Measurements from ENCODE around the gene SLC16A8.

SLC16A8 gene

DNA sequence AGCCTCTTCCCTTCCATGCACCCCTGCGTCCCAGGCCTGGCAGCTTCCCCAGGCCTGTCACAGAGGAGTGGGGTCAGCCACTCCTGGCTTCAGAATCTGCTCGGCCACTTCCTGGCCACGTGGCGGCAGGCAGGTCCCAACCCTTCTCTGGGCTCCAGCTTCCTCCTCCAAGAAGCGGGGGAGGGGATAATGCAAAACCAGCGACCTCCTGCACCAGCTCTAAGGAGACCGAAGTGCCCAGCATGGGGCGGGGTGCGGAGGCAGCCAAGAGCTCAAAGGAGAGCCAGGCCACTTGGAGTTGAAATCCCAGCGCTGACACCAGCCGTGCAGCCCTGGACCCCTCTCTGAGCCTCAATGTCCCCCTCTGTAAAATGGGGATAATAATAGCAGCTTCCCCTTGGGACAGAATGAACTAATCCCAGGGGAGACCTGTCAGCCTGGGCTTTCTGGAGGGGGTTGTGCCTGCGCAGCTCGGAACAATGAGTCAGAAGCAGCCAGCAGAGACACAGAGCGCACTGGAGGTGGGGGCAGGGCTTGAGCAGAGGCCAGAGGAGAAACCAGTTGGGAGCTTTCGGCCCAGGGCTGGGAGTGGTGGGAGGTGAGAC is 49.6 kb downstream of the SLC16A8 start:
- no peak overlapping the region for H2BK120ac ChIP-seq (ENCODE audit: low read depth, low read length)
- no peak overlapping the region for H2AK5ac ChIP-seq (ENCODE audit: low read length)
- peak; percentile 94 for DNase-seq
- H3K27me3 ChIP-seq (ENCODE audit: insufficient read depth, low read length, poor library complexity) = no peaks in the 10 kb centered on the region
- peak overlapping the region; percentile 76 for H3K27ac ChIP-seq (ENCODE audit: low read depth, low read length)
- H3K4me2 ChIP-seq (ENCODE audit: low read length) = peak overlapping the region; percentile 10
- peak overlapping the region; percentile 79 for H2BK5ac ChIP-seq (ENCODE audit: low read length)
- H3K79me1 ChIP-seq (ENCODE audit: low read length) = no peaks in the 10 kb centered on the region
- peak overlapping the region; percentile 1 for H4K8ac ChIP-seq (ENCODE audit: low read depth, low read length)
- H3K4ac ChIP-seq (ENCODE audit: low read depth, low read length) = peak overlapping the region; percentile 41
- no peak overlapping the region for H4K5ac ChIP-seq (ENCODE audit: low read length)
- H3K36me3 ChIP-seq (ENCODE audit: control insufficient read depth, insufficient read depth, low read length) = no peaks in the 10 kb centered on the region
- no peak overlapping the region for H2BK15ac ChIP-seq (replicated peaks; ENCODE audit: low read depth)
- H3K23ac ChIP-seq (ENCODE audit: low read length) = peak overlapping the region; percentile 97
- WGBS (ENCODE audit: extremely low coverage, insufficient coverage, low lambda C conversion rate) = no CpG with 5 or more reads among the region's 15 CpGs
- no peaks in the 10 kb centered on the region for H3K79me2 ChIP-seq (ENCODE audit: control insufficient read depth, insufficient read depth, low read length)
- peak overlapping the region; percentile 7 for H3K18ac ChIP-seq (ENCODE audit: low read length)
- H3K56ac ChIP-seq (ENCODE audit: low read length) = peak overlapping the region; percentile 94
- peaks cover 8% of the 10 kb centered on the region for H3K4me1 ChIP-seq (ENCODE audit: control insufficient read depth, low read depth, low read length)
- H3K4me3 ChIP-seq (ENCODE audit: low read length) = no peak overlapping the region
- H3K9ac ChIP-seq (ENCODE audit: low read length) = peak overlapping the region; percentile 62

DNA sequence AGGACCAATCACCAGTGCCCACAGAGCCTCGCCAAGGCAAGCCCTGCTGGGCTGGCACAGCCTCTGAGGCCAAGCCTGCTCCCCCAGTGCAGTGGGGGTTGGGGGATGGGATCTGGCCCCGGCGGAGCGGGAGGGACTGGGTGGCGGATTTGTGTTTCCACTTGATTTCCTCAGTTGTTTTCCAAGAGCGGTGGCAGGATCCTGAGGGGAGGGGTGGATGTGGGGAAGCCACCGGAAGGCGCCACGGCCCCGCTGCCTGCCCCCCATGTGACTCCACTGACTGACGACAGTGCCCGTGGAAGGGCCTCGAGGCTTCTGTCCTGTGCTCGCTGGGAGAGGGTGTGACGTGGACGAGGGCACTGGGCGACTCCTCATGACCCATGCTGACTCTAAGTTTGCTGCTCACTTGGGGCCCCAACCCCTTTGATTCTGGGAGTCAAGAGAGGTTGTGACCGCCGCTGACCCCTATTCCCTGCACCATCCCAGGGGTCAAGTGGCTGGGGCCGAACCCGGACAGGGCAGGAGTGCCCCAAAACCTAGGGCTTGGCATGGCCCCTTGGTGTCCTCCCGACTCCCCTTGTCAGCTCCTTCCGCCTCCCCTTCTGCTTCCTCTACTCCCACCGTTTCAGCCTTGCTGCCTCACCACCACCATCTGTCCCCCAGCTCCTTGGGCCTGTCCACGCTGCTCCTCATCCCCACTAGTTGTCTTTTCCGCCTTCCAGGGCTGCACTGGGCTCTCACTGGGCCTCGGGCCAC is 50.3 kb downstream of the SLC16A8 start:
- peak overlapping the region; percentile 79 for H2BK5ac ChIP-seq (ENCODE audit: low read length)
- peak overlapping the region; percentile 99 for H2AK5ac ChIP-seq (ENCODE audit: low read length)
- no peak overlapping the region for H3K4me2 ChIP-seq (ENCODE audit: low read length)
- DNase-seq = no peak
- H3K9ac ChIP-seq (ENCODE audit: low read length) = peak overlapping the region; percentile 62
- H4K8ac ChIP-seq (ENCODE audit: low read depth, low read length) = peak overlapping the region; percentile 1
- H2BK120ac ChIP-seq (ENCODE audit: low read depth, low read length) = no peak overlapping the region
- no CpG with 5 or more reads among the region's 27 CpGs for WGBS (ENCODE audit: extremely low coverage, insufficient coverage, low lambda C conversion rate)
- H3K27ac ChIP-seq (ENCODE audit: low read depth, low read length) = peak overlapping the region; percentile 76
- H3K4me3 ChIP-seq (ENCODE audit: low read length) = no peak overlapping the region
- H3K4ac ChIP-seq (ENCODE audit: low read depth, low read length) = peak overlapping the region; percentile 41
- no peaks in the 10 kb centered on the region for H3K27me3 ChIP-seq (ENCODE audit: insufficient read depth, low read length, poor library complexity)
- no peaks in the 10 kb centered on the region for H3K36me3 ChIP-seq (ENCODE audit: control insufficient read depth, insufficient read depth, low read length)
- no peak overlapping the region for H2BK15ac ChIP-seq (replicated peaks; ENCODE audit: low read depth)
- peak overlapping the region; percentile 97 for H3K23ac ChIP-seq (ENCODE audit: low read length)
- peak overlapping the region; percentile 87 for H4K5ac ChIP-seq (ENCODE audit: low read length)
- peak overlapping the region; percentile 7 for H3K18ac ChIP-seq (ENCODE audit: low read length)
- peak overlapping the region; percentile 94 for H3K56ac ChIP-seq (ENCODE audit: low read length)
- H3K79me1 ChIP-seq (ENCODE audit: low read length) = no peaks in the 10 kb centered on the region
- no peaks in the 10 kb centered on the region for H3K79me2 ChIP-seq (ENCODE audit: control insufficient read depth, insufficient read depth, low read length)
- H3K4me1 ChIP-seq (ENCODE audit: control insufficient read depth, low read depth, low read length) = peaks cover 8% of the 10 kb centered on the region

GRCh38 chr22:38032681-38033521 is 51.1 kb downstream of the SLC16A8 start:
- no peak overlapping the region for H3K4me2 ChIP-seq (ENCODE audit: low read length)
- H3K4me1 ChIP-seq (ENCODE audit: control insufficient read depth, low read depth, low read length) = peaks cover 8% of the 10 kb centered on the region
- no peak overlapping the region for H3K27ac ChIP-seq (ENCODE audit: low read depth, low read length)

GRCh38 chr22:38031491-38031890 is 52.5 kb downstream of the SLC16A8 start:
- Histone ChIP-seq H3K36me3 (ENCODE audit: control insufficient read depth, insufficient read depth, low read length) (no peaks in the 10 kb centered on the region), H2AK5ac (ENCODE audit: low read length) (no peak overlapping the region), H3K9ac (ENCODE audit: low read length) (no peak overlapping the region), H3K4me2 (ENCODE audit: low read length) (no peak overlapping the region), H3K27me3 (ENCODE audit: insufficient read depth, low read length, poor library complexity) (no peaks in the 10 kb centered on the region), H3K23ac (ENCODE audit: low read length) (no peak overlapping the region), H3K79me2 (ENCODE audit: control insufficient read depth, insufficient read depth, low read length) (no peaks in the 10 kb centered on the region), H3K4me1 (ENCODE audit: control insufficient read depth, low read depth, low read length) (peaks cover 8% of the 10 kb centered on the region), H3K18ac (ENCODE audit: low read length) (no peak overlapping the region), H2BK120ac (ENCODE audit: low read depth, low read length) (no peak overlapping the region), H3K56ac (ENCODE audit: low read length) (no peak overlapping the region), H3K27ac (ENCODE audit: low read depth, low read length) (no peak overlapping the region), H4K5ac (ENCODE audit: low read length) (no peak overlapping the region), H3K79me1 (ENCODE audit: low read length) (no peaks in the 10 kb centered on the region), H3K4me3 (ENCODE audit: low read length) (no peak overlapping the region), H3K4ac (ENCODE audit: low read depth, low read length) (no peak overlapping the region), H2BK5ac (ENCODE audit: low read length) (no peak overlapping the region), H4K8ac (ENCODE audit: low read depth, low read length) (no peak overlapping the region), H2BK15ac (replicated peaks; ENCODE audit: low read depth) (no peak overlapping the region)
- DNase-seq = no peak
- no CpG with 5 or more reads among the region's 12 CpGs for WGBS (ENCODE audit: extremely low coverage, insufficient coverage, low lambda C conversion rate)

More at GRCh38 chr22:38032681-38033521, 51.1 kb downstream of the SLC16A8 start:
- no peak for DNase-seq
- H3K18ac ChIP-seq (ENCODE audit: low read length) = no peak overlapping the region
- H3K27me3 ChIP-seq (ENCODE audit: insufficient read depth, low read length, poor library complexity) = no peaks in the 10 kb centered on the region
- no peaks in the 10 kb centered on the region for H3K36me3 ChIP-seq (ENCODE audit: control insufficient read depth, insufficient read depth, low read length)
- H3K4ac ChIP-seq (ENCODE audit: low read depth, low read length) = peak overlapping the region; percentile 41
- H2BK120ac ChIP-seq (ENCODE audit: low read depth, low read length) = no peak overlapping the region
- no peaks in the 10 kb centered on the region for H3K79me1 ChIP-seq (ENCODE audit: low read length)
- no peak overlapping the region for H3K56ac ChIP-seq (ENCODE audit: low read length)
- no peak overlapping the region for H4K5ac ChIP-seq (ENCODE audit: low read length)
- H3K23ac ChIP-seq (ENCODE audit: low read length) = no peak overlapping the region
- H4K8ac ChIP-seq (ENCODE audit: low read depth, low read length) = no peak overlapping the region
- H2AK5ac ChIP-seq (ENCODE audit: low read length) = peak overlapping the region; percentile 72
- no peak overlapping the region for H2BK5ac ChIP-seq (ENCODE audit: low read length)
- no peaks in the 10 kb centered on the region for H3K79me2 ChIP-seq (ENCODE audit: control insufficient read depth, insufficient read depth, low read length)
- H2BK15ac ChIP-seq (replicated peaks; ENCODE audit: low read depth) = no peak overlapping the region
- H3K4me3 ChIP-seq (ENCODE audit: low read length) = no peak overlapping the region
- H3K9ac ChIP-seq (ENCODE audit: low read length) = no peak overlapping the region
- WGBS (ENCODE audit: extremely low coverage, insufficient coverage, low lambda C conversion rate) = no CpG with 5 or more reads among the region's 19 CpGs

DNA sequence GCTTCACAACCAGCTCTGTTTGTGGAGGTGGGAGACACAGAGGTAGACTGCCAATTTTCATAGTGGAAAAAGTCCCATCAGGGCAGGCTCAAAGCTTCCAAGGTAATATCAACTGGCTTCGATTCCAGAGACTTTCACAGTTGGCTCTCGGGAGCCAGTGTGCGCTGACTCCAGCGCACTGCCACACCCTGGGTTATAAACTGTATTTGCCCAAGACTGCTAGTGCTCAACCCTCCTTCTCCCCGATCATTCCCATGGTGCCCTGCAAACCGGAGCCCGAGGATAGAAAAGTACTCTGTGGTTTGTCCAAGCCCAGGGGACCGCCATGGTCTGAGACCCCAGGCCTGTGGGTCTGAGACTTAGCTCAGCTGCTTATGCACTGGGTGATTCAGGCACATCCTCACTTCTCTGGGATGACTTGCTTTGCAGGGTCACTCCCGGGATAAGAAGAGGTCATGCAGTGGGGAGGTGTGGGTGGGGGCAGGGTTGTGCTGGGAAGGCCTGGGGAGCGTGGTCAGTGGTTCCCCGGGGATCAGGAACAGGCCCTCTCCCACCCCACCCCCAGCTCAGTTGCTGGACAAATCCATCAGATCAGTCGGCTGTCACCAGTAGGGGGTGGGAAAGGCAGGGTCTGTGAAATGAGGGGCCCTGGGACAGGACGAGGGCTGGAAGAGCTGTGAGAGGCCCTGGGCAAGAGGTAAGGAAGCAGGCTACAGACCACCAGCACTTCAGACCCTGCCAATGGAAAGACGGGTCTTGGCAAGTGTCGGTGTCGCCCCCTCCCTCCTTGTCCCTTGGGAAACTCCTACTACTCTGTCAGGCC is 53.5 kb downstream of the SLC16A8 start:
- no peak overlapping the region for H2BK5ac ChIP-seq (ENCODE audit: low read length)
- H3K27ac ChIP-seq (ENCODE audit: low read depth, low read length) = no peak overlapping the region
- peak overlapping the region; percentile 34 for H3K56ac ChIP-seq (ENCODE audit: low read length)
- H2AK5ac ChIP-seq (ENCODE audit: low read length) = no peak overlapping the region
- H3K18ac ChIP-seq (ENCODE audit: low read length) = no peak overlapping the region
- H4K5ac ChIP-seq (ENCODE audit: low read length) = no peak overlapping the region
- H3K36me3 ChIP-seq (ENCODE audit: control insufficient read depth, insufficient read depth, low read length) = no peaks in the 10 kb centered on the region
- no peak overlapping the region for H3K23ac ChIP-seq (ENCODE audit: low read length)
- H3K4me2 ChIP-seq (ENCODE audit: low read length) = no peak overlapping the region
- H3K27me3 ChIP-seq (ENCODE audit: insufficient read depth, low read length, poor library complexity) = no peaks in the 10 kb centered on the region
- H3K79me2 ChIP-seq (ENCODE audit: control insufficient read depth, insufficient read depth, low read length) = no peaks in the 10 kb centered on the region
- WGBS (ENCODE audit: extremely low coverage, insufficient coverage, low lambda C conversion rate) = no CpG with 5 or more reads among the region's 16 CpGs
- no peak overlapping the region for H3K4ac ChIP-seq (ENCODE audit: low read depth, low read length)
- H4K8ac ChIP-seq (ENCODE audit: low read depth, low read length) = no peak overlapping the region
- H2BK120ac ChIP-seq (ENCODE audit: low read depth, low read length) = no peak overlapping the region
- H2BK15ac ChIP-seq (replicated peaks; ENCODE audit: low read depth) = no peak overlapping the region
- no peaks in the 10 kb centered on the region for H3K79me1 ChIP-seq (ENCODE audit: low read length)
- H3K9ac ChIP-seq (ENCODE audit: low read length) = no peak overlapping the region
- H3K4me1 ChIP-seq (ENCODE audit: control insufficient read depth, low read depth, low read length) = peaks cover 8% of the 10 kb centered on the region
- DNase-seq = peak; percentile 30
- H3K4me3 ChIP-seq (ENCODE audit: low read length) = no peak overlapping the region

Measured in mesendoderm (in vitro differentiated cells).